ENCODE measurements around the gene ABHD16B.
"Not testable (repeated sequence)": the region's sequence is repeated elsewhere in the genome, so short reads cannot be mapped to it uniquely, and the experiment has no call there.

Gene ABHD16B

DNA sequence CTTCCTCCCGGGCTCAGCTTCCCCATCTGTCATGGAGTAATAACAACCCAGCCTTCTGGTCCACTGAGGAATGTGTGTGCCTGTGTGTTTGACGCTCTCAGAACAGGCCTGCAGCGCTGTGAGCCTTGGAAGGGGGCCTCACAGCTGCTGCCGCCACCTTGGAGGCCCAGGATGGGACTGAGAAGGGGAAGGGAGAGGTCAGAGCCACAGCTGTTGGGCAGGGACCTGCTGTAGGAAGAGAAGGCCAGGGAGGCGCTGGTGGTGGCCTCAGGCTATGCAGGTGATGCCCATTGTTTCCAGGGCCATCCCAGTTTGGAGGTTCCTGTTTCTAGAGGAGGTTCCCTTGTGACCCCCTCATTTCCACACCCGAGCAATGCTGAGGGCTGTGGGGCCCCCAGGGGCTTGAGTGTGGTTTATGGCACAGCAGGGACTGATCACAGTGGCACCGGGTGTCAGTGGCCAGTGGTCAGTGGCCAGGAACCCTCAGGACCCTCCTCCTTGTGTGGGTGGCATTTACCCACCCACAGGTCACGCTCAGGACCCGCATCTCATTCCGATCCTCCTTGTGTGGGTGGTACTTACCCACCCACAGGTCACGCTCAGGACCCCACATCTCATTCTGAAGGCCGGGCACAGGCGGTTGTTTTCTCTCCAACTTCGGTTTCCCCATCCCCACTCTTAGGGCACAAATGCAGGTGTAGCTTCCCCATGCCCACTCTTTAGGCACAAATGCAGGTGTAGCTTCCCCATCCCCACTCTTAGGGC is 17.8 kb downstream of the ABHD16B start:
- no peak for DNase-seq (ENCODE audit: low spot score)

DNA sequence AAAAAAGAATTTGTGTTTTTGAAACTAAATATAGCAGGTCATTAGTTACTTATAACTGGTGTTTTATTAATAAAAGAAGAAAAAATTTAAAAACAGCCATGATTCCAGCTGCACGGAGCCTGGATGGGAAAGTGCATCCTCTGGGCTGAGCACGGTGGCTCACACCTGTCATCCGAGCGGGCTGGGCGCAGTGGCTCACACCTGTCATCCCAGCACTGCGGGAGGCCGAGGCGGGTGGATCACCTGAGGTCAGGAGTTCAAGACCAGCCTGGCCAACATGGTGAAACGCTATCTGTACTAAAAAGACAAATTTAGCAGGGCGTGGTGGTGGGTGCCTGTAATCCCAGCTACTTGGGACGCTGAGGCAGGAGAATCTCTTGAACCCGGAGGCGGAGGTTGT is 19.6 kb downstream of the ABHD16B start:
- not testable (repeated sequence) for DNase-seq (ENCODE audit: low spot score)

- no peak for DNase-seq (ENCODE audit: low spot score)
Observed at GRCh38 chr20:63881451-63882226, 20.3 kb downstream of the ABHD16B start.

GRCh38 chr20:63882257-63883200 is 21.2 kb downstream of the ABHD16B start:
- DNase-seq (ENCODE audit: low spot score), result no peak

DNA sequence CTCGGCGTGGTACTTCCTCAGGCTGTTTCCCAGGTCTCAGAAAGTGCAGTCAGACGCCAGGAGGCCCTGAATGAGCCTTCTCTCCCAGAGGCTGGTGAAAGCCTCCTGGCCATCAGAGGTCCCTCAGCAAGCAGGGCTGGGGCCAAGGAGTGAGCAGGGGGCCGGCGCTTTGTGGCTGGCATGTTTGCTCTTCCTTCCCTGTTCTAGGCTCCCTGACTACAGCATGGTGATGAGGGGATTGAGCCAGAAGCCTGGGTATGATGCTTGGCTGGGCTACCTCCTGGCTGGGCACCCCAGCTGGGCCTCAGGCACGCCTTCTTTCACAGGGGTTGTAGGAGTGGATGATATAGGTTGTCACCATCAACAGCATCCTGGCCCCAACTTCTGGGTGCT is 21.9 kb downstream of the ABHD16B start:
- DNase-seq (ENCODE audit: low spot score), result no peak

- no peak for DNase-seq (ENCODE audit: low spot score)
Observed at GRCh38 chr20:63884506-63885263, 23.4 kb downstream of the ABHD16B start.

- no peak for DNase-seq (ENCODE audit: low spot score)
Observed at GRCh38 chr20:63885264-63886053, 24.2 kb downstream of the ABHD16B start.

DNA sequence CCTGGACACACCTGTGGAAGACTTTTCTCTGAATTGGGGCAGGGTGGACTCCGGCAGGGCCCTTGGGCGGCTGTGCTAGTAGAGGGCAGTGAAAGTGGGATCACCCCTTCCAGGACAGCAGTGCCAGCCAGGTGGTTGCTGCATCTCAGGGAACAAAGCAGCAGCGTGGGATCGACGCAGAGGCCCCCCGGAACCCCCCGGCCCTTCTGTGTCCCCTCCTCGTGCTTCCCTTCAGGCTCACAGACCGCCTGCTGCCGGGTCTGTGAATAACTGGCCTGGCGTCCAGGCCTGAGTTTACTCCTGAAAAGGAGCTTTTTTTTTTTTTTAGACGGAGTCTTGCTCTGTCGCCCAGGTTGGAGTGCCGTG is 24.7 kb downstream of the ABHD16B start:
- DNase-seq (ENCODE audit: low spot score), result no peak

DNA sequence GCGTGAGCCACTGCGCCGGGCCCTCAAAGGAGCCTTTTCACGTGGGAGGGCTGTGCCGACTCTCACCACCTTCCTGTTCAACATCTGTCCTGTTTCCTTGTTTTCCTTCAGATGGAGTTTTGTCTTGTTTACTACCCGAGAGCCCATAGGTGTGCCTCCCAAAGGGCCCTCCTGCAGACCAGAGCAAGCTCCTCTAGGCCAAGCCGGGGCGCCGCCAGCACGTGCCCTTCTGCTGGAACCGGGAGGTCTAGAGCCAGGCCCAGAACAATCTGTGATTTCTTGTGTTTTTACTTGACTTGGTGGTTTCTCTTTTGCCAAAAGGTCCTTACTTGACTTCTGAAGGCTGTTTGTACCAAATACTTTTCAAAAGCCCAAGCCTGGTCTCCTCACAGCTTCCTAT is 25.6 kb downstream of the ABHD16B start:
- no peak for DNase-seq (ENCODE audit: low spot score)

GRCh38 chr20:63889241-63890200 is 28.2 kb downstream of the ABHD16B start:
- DNase-seq (ENCODE audit: low spot score), result no peak

DNA sequence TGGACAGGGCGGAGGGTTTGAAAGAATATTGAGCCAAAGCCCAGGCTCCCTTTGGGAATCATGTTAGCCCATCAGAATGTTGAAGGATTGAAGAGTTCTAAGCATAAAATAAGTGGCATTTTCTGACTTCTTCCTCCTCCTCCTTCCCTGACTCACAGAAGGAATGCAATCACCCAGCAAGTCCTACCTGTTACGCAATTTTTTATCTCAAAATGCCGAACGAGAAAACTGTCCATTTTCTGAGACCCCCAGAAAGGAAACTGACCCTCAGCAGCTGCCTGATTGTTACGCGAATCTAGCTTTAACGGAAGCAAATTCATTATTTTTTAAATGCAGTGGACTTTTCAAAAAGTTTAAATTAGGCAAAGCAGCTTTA is 28.9 kb downstream of the ABHD16B start:
- DNase-seq (ENCODE audit: low spot score), result no peak

- no peak for DNase-seq (ENCODE audit: low spot score)
Observed at GRCh38 chr20:63890616-63891015, 29.3 kb downstream of the ABHD16B start.

DNA sequence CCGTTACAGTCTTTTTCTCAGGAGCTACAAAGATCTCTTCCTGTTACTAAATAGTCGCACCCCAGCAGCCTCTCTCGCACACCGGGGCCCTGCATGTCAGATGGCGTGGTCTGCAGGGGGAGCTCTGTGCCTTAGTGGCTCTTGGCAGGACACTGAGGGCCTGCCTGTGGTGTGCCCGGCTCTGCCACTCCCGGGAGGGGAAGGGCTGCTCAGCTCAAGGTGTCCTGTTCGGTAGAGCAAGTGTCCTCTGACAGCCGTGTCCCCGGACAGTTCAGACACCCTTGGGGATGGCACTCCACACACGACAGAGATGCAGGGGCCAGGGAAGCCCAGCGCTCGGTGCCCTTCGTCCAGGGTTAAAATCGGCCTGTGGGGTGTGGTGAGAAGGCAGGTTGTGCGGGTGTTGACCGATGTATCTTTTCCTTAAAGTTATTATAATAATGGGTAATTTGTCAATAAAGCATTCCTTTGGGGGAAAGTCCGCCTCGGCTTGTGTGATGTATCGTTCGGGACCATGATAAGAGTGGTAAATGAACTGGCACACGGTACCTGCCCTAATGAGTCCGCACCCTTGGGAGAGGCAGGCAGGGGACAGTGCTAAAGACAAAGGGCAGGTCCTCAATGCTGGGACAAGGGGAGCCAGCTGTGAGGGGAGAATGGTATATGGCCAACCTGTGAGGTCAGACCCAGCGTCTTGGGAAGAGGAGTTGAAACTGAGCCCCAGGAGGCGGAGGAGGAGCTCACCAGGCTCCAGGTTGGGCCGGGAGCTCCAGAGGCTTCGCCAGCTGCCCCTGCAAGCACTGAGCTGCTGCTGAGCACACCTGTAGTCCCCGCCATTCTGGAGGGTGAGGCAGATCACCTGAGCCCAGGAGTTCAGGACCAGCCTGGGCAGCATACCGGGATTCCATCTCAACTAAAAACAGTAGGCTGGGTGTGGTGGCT is 30.0 kb downstream of the ABHD16B start:
- no peak for DNase-seq (ENCODE audit: low spot score)

DNA sequence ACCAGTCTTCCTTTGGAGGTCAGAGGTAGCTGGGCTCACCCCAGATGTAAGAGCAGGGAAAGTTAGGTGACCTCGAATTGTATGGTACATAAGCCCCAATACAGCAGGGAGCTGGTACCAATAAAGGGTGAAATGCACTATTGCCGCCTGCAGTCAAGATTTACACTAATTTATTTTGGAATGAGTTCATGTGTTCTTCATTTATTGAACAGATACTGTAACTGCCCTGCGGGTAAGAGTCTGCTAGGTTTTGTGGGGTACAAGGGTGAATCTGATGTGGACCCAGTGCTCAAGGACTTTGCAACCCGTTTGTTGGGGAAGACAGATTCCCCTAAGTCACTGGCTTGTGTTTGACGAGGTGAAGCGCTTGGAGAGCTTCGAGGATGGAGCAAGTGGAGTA is 31.1 kb downstream of the ABHD16B start:
- no peak for DNase-seq (ENCODE audit: low spot score)

- DNase-seq (ENCODE audit: low spot score), result peak; percentile 37
Observed at GRCh38 chr20:63893999-63894357, 32.7 kb downstream of the ABHD16B start.

- DNase-seq (ENCODE audit: low spot score), result peak; percentile 95
Observed at GRCh38 chr20:63894358-63895201, 33.3 kb downstream of the ABHD16B start, which contains the start of gene DNAJC5. DNAJC5 (plus strand) TSS chr20:63895126; CDS start chr20:63928346, 33,220 bp downstream.

- DNase-seq (ENCODE audit: low spot score), result no peak
Observed at GRCh38 chr20:63895202-63895951, 34.1 kb downstream of the ABHD16B start.

Data from SW480 (cell line).